Stimulated activated CD8-positive, alpha-beta memory T cell treated with anti-CD3 and anti-CD28 coated beads, Interleukin-2, amount 100 ng/mL, for 1 hour (primary cell): ENCODE results near the gene COL6A3.

ENCODE experiments used
- DNase-seq, 2 donors: peaks; one replicate each; pipeline ENCODE4 v3.0.0-alpha.2; 2020; ENCODE audit warnings: low read depth in 2 of 2

The COL6A3 gene

DNA sequence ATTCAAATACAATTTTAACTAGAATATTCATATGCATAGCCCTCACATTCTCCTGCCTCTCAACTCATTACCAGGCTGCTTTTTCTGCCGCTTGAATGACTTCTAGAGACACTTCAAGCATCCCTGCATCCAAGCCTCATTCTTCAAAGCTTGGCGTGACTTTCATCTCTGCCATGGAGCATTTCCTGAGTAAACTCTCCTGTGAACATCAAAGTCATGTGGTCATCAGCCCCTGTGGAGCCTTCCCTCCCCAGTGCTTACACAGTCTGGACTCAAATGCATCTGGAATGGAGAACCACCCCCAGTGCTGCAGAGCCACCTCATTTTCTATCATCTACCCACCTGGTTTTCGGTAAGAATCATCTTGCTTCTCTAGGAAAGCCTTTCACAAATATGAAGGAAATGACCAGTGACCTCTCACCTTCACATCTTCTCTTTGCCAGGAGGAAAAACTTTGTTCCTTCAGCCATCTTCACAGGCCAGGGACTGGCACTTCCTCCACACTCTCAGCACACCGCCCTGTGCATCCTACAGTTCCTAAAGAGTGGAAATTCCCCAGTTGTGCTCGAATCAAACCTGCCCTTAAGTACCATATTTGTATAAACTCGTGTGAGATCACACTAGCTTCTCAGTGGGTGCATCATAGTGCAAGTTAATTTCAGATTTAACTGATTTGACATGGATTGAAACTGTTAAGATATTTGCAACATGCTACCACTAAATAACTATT is 116.4 kb downstream of the COL6A3 start:
- no peak for DNase-seq

DNA sequence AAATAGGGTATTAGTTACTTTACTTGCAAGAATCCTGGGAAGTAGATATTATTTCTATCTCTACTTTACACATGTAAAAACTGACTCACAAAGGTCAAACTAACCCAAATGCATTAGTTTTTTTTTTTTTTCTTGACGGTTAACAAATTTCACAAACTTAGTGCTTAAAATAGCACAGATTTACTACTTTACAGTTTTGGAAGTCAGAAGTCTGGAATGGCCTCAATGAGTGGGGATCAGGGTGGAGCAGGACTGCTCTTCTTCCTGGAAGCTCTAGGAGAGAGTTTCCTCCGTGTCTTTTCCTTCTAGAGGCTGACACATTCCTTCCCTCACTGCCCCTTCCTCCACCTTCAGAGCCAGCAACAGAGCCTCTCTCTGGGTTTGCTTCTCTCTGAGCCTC is 117.2 kb downstream of the COL6A3 start:
- no peak for DNase-seq

- DNase-seq = no peak
These were observed 118.0 kb downstream of the COL6A3 start for GRCh38 chr2:237295889-237296480.

DNA sequence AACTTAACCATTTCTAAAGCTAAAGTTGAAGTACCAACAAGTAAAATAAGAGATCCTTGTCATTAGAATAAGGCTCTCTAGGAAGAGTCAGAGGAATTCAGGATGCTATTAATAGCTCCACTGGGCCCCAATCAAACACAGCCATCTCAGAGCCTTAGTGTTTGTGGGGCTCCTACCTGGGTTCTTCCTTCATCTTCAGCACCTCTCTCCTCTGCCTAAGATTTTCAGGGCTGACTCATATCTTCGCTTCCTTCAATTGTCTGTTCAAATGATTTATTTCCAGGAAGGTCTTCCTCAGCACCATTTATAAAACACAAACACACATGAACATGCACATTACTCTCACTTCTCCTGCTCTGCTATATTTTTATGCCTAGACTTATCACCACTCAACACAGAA is 119.5 kb downstream of the COL6A3 start:
- no peak for DNase-seq

- no peak for DNase-seq
These were observed 120.0 kb downstream of the COL6A3 start for GRCh38 chr2:237293978-237294377.

- DNase-seq = no peak
These were observed 122.7 kb downstream of the COL6A3 start for GRCh38 chr2:237291138-237291792.

DNA sequence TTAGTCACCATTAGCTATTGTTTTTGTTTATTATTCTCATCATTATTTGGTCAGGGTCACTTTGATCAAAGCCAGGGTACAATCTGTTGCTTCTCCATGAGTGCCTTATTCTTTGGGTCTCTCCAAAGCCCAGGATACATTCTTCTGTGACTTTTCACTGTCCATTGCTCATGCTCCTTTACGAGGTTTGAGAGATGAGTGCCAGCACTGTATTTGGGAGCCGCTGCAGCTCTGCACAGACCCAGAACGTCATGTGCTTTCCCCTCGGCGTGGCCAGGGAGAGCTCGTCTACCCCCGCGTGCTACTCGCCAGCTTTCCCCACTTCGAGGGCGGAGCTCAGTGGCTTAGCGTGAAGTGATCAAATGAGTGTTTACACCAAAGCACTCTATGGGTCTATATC is 123.7 kb downstream of the COL6A3 start:
- no peak for DNase-seq

- DNase-seq = no peak
These were observed 124.8 kb downstream of the COL6A3 start for GRCh38 chr2:237289139-237289538.

GRCh38 chr2:237287872-237288271 is 126.1 kb downstream of the COL6A3 start:
- no peak for DNase-seq

DNA sequence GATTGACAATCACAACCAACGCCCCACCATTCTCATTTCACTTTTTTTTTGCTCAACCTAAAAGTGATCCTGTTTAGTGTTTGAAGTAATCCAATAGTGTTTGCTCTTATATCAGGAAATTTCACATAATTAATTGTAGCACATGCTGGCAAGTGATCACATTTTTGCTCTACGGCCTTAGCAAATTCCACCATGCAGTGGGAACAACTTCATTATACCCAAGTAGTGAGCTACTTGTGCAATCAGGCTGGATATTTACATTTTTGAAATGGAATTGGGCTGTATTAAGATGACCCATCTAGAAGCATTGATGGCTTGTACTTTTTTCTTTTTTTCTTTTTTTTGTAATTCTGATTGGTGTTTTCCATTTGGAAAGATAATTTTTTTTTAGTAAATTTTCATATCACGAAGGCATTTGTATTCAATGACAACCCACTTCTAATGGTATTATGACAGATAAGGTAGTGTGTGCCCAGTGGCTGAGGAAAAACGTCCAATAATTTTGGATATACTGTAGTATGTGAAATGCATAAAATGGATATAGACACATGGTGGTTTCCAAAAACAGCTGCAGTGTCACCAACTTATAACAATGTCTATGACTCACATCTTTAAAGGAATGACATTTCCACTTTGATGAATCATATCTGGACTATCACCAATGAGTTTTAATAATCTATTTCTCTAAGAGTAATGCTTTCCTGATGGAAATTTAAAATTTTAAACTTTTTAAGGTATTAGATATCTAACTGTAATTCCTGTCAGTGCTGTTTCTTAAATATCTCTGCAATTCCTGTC is 130.6 kb downstream of the COL6A3 start:
- no peak for DNase-seq

DNA sequence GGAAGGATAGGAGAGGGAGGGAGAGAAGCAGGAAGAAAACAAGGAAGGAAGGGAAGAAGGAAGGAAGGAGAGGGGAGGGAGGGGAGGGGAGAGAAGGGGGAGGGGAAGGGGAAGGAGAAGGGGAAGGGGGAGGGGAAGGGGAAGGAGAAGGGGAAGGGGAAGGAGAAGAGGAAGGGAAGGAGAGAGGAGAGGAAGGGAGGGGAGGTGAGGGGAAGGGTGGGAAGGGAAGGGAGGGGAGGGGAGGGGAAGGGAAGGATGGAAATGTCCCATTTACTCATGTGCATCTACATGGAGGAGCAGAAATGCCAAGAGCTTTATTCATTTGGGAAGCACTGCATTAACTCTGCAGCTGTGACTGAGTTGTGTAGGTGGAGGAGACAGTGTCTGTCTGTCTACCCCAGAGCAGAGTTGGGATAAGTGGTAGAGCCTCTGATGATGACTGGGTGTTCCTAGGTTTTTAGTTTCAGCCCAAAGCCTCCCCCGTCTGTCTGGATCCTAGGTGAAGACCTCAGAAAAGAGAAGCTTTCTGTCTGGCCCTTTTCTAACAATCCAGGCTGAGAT is 131.3 kb downstream of the COL6A3 start:
- DNase-seq = no peak

DNA sequence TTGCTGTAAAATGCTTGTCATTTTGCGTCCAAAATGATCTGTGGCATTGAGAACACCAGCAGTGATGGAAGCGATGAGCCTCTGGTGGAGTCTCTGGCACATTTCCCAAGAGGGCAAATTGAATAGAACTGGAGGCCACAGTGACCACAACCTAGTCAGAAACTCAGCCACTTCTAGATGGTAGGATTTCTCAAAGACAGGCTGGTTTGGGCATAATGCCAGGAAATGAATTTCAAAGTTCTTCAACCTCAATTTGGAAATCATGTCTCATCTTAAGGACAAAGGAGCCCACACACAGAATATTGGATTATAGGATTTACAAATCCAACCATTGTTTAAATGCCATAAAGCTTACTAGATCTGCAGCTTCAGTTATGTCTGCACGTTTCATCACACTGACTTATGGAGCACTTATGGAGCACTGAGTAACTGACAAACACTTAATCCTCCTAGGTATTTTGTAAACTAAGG is 132.1 kb downstream of the COL6A3 start:
- no peak for DNase-seq

GRCh38 chr2:237280939-237281338 is 133.0 kb downstream of the COL6A3 start:
- DNase-seq = no peak

GRCh38 chr2:237280229-237280628 is 133.7 kb downstream of the COL6A3 start:
- DNase-seq = no peak

- no peak for DNase-seq
These were observed 134.8 kb downstream of the COL6A3 start for GRCh38 chr2:237279012-237279768.

GRCh38 chr2:237278568-237278967 is 135.4 kb downstream of the COL6A3 start:
- DNase-seq = no peak

- no peak for DNase-seq
These were observed 137.1 kb downstream of the COL6A3 start for GRCh38 chr2:237276716-237277490.
